Sigmoid colon (tissue), 4 donors: ENCODE results near the gene FHIP2A.

Experiments used
- EP300 ChIP-seq, 4 donors: sonication (generic); formaldehyde crosslinking; IDR thresholded peaks; one replicate each; pipeline ENCODE4 v1.6.1; 2017; ENCODE audit warnings: antibody characterized with exemption in 4 of 4
- POLR2A ChIP-seq, 2 donors: fragments of 450-650 bp; IDR thresholded peaks; one replicate each; pipeline ENCODE4 v1.6.1; 2016; ENCODE audit warnings: antibody characterized with exemption in 2 of 2, mild to moderate bottlenecking in 2 of 2, moderate library complexity in 2 of 2
- POLR2AphosphoS5 ChIP-seq, 4 donors: sonication (generic); formaldehyde crosslinking; IDR thresholded peaks; one replicate each; pipeline ENCODE4 v1.6.1; 2017; ENCODE audit warnings: antibody characterized with exemption in 4 of 4
- TF ChIP-seq, protein P1 (sequence below), 4 experiments: fragments of 450-650 bp in 3 of 4; fragments of 200-600 bp in 1 of 4; IDR thresholded peaks; one replicate each; pipeline ENCODE4 v1.5.1; 2016 to 2019; ENCODE audit warnings: antibody characterized with exemption in 4 of 4, mild to moderate bottlenecking in 3 of 4, moderate library complexity in 2 of 4

DNA sequence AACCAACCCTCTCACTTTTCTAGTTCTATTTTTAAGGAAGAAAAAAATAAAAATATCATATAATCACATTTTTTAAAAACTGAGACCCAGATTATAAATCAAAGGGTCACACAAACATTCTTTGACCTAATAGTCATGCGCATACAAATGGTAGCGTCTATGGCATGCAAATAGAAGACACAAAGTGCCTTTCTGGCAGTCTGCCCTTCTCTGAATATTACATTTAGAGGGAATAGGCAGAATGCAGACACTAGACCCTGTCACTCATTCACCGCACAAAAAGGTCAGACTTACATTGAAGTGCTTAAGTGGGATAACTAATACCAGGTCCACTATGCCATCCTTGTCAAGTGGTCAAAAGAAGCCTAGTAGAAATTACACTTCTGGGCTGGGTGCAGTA lies 26.5 kb upstream of the FHIP2A start:
- TF ChIP-seq, protein P1, sequence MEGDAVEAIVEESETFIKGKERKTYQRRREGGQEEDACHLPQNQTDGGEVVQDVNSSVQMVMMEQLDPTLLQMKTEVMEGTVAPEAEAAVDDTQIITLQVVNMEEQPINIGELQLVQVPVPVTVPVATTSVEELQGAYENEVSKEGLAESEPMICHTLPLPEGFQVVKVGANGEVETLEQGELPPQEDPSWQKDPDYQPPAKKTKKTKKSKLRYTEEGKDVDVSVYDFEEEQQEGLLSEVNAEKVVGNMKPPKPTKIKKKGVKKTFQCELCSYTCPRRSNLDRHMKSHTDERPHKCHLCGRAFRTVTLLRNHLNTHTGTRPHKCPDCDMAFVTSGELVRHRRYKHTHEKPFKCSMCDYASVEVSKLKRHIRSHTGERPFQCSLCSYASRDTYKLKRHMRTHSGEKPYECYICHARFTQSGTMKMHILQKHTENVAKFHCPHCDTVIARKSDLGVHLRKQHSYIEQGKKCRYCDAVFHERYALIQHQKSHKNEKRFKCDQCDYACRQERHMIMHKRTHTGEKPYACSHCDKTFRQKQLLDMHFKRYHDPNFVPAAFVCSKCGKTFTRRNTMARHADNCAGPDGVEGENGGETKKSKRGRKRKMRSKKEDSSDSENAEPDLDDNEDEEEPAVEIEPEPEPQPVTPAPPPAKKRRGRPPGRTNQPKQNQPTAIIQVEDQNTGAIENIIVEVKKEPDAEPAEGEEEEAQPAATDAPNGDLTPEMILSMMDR (IDR thresholded peaks at IDR 0.05): no peak
- no peak for TF ChIP-seq POLR2AphosphoS5 (IDR thresholded peaks at IDR 0.05)
- TF ChIP-seq POLR2A (IDR thresholded peaks at IDR 0.05): no peak
- no peak for TF ChIP-seq EP300 (IDR thresholded peaks at IDR 0.05)
